GM12873 (cell line): ENCODE measurements around the gene PTPRJ.

Experiments
- CTCF ChIP-seq: IDR thresholded peaks from 2 replicates; pipeline ENCODE4 v1.5.1; 2012; ENCODE audit warnings: low read depth, mild to moderate bottlenecking, moderate library complexity, low read length, control low read depth; ENCODE audit not compliant: insufficient read depth; ENCODE audit errors: missing control alignments

The PTPRJ gene

GRCh38 chr11:48025984-48026340, 45.6 kb downstream of the PTPRJ start:
- no peak for TF ChIP-seq CTCF

DNA sequence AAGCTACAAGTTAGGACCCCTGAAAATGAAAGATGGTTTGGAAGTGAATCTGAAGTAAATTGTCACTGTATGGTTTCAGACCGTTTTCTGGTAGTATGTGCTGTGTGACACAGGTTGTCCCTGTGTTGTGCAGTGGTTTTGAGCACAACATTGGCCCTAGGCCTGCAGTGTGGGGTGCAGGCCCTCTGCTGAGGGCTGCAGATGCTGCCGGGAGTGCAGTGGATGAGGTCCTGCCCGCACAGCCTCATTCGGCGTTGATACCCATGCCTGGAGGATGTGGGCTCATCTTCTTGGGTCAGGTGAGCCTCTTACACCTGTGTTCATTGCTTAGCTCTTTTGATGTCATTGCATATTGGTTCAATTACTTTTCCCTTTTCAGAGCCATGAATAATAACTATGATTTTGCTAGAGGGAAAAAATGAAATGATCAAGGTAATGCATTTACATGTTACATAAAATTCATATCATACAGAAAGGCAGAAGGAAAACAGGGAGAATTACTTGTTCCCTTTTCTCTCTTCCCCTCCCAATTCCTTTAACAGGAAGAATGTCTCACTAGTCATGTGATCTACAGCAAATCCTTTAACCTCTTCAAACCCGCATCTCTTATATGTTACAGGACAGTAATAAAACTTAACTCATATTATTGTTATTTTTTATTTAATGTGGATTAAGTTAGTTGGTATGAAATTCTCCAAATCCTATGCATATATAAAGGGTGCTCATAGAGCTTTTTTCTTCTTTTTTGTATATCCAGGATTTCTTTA, 48.7 kb downstream of the PTPRJ start:
- no peak for TF ChIP-seq CTCF

DNA sequence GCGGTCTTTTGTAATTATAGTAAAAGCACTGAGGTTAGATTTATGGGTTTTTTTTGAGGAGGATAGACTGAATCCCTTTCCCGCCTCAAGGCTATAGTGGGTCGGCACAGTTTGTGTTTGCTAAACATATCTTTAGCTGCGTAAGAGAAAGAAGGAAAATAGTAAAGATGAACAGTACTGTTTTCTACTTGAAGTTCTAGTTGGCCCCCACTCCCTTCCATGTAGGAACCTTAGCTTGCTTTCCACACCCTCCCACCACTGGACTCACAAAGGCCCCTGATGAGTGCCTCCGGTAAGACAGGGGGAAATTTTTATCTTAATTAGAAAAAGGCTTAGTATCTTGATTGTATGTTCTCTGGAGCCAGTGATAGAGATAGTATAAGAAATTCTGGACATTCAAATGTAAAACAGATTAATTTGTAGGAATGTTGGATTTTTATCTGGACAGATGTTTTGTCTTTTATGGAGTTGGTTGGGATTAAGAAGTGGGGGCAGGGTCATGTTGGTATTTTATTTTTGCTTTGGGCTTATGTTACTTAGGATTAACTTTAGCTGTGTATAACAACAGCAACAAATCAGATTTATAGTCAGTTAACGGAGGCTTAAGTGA, 49.4 kb downstream of the PTPRJ start:
- no peak for TF ChIP-seq CTCF

GRCh38 chr11:48031602-48032001, 51.2 kb downstream of the PTPRJ start:
- TF ChIP-seq CTCF, result no peak

DNA sequence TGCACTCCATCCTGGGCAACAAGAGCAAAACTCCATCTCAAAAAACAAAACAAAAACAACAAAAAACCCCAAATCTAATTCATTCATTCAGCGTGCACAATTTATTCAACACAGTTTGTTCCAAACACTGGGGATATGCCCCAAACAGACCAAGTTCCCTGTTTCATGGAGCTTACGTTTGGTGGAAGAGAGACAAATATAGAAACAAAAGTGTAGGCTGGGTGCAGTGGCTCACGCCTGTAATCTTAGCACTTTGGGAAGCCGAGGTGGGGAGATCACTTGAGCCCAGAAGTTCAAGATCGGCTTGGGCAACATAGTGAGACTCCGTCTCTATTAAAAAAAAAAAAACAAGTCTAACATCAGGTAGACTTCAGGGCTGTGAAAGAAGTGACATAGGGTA, 52.4 kb downstream of the PTPRJ start:
- TF ChIP-seq CTCF, result no peak

DNA sequence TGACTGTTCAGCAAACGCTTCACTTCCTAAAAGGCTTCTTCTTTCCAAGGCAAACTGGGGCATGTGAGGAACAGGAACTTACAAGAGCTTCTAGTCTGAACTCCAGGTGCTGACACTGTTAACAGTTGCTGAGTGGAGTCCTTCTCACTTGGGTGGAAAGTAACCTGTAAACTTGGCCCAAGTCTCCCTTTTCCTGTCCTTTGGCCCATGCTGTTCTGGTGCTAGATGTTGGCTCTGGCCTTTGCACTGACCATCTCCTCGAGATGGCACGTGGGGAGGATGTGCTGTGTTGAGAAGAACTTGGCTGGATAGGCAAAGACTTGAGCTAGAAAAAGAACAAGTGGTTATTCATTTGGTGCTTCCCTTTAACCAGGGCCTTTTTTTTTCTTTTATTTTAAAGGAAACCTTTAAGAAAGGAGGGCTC, 53.6 kb downstream of the PTPRJ start:
- no peak for TF ChIP-seq CTCF

DNA sequence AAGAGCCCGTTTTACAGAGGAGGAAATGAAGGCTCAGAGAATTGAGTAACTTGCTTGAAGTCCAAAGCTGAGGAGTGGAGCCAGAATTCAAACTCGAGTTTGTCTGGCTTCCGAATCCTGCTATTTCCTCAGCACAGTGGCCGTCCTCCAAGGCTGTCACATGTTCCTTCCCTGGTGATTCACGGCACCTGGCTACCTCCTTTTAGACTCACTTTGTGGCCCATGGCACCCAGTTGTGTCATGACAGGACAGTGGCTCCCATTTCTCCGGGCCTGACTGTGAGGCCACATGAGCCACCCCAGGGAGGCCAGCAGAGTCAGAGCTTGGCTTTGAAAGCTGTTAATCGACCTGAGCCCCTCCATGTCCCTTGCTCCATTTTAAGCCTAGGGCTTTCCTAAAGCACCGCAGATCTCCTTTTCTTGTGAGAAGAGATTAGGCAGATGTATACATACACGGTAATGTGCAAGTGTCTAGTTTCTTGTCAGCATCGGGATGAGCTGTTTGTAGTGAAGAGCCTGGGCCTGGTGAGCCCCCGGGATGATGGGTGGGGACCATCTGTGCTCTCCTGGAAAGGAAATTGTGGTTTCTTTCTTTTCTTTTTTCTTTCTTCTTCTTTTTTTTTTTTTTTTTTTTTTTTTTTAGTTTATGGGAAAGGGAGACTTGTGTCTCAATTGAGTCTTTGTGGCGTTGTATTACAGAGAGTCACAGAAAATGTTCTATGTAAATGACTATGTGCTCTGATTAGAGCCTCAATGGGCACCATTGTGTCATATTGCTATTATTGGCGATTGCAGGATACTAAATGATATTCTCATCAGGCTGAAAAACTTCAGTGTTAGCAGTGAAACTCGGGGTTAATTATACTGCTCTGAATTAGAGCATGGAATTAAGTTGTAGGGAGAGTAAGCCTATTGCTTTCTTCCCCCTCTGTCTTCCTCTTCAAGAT, 54.8 kb downstream of the PTPRJ start:
- no peak for TF ChIP-seq CTCF
